HepG2 (cell line): Measurements from ENCODE around the gene CUL4A. TPM values are rescaled to one million over a fixed set of nuclear protein-coding genes. Genes with fewer than 3 reads are reported as not detected.

ENCODE experiments used
- ARID2 ChIP-seq: sonication (generic); formaldehyde crosslinking; IDR thresholded peaks from 2 replicates; pipeline ENCODE4 v1.8.1; 2022; ENCODE audit warnings: mild to moderate bottlenecking, missing genetic modification reagents, borderline replicate concordance
- FOXK2 ChIP-seq: fragments of 450-650 bp; IDR thresholded peaks from 2 replicates; pipeline ENCODE4 v1.6.1; 2016
- IKZF1 ChIP-seq: fragments of 450-650 bp; IDR thresholded peaks from 2 replicates; pipeline ENCODE4 v1.7.1; 2016
- JARID2 ChIP-seq: sonication (generic); formaldehyde crosslinking; IDR thresholded peaks from 2 replicates; pipeline ENCODE4 v1.8.1; 2023; ENCODE audit warnings: missing genetic modification reagents, inconsistent platforms; ENCODE audit not compliant: insufficient replicate concordance
- NCOA1 ChIP-seq: sonication (generic); formaldehyde crosslinking; IDR thresholded peaks from 2 replicates; pipeline ENCODE4 v1.9.0; 2021; ENCODE audit warnings: missing genetic modification reagents
- NR2F6 ChIP-seq, 2 experiments: IDR thresholded peaks; 2 replicates each; pipeline ENCODE4 v1.6.1; 2016; ENCODE audit warnings: antibody characterized with exemption in 1 of 2, mild to moderate bottlenecking in 1 of 2
- SIX4 ChIP-seq: sonication (generic); formaldehyde crosslinking; IDR thresholded peaks from 2 replicates; pipeline ENCODE4 v1.4.0; 2020; ENCODE audit warnings: missing genetic modification reagents
- ZNF33B ChIP-seq: sonication (generic); formaldehyde crosslinking; IDR thresholded peaks from 2 replicates; pipeline ENCODE4 v1.5.1; 2020; ENCODE audit warnings: mild to moderate bottlenecking, missing genetic modification reagents
- ZNF570 ChIP-seq: sonication (generic); formaldehyde crosslinking; IDR thresholded peaks from 2 replicates; pipeline ENCODE4 v1.4.0; 2020; ENCODE audit warnings: mild to moderate bottlenecking, missing genetic modification reagents, borderline replicate concordance
- ZNF761 ChIP-seq: sonication (generic); formaldehyde crosslinking; conservative IDR thresholded peaks from 2 replicates; pipeline ENCODE4 v1.4.0; 2020; ENCODE audit warnings: mild to moderate bottlenecking, missing genetic modification reagents
- polyA plus RNA-seq, 8 experiments: library from polyadenylated mRNA; depleted of rRNA in 3 of 8; stranded (reverse) in 7 of 8; unstranded in 1 of 8; fragments of >200 nt; fragmentation: Illumina TruSeq in 4 of 8; extraction: Trizol in 4 of 8; gene quantifications; 2 replicates each; pipeline versions ENCODE4 v1.2.1 to v1.2.3, GENCODE V29; 2011 to 2016; ENCODE audit warnings: low read depth in 4 of 8, missing spikeins in 1 of 8, mixed read lengths in 1 of 8; ENCODE audit not compliant: insufficient read depth in 1 of 8
- total RNA-seq, 5 experiments: library from RNA; depleted of rRNA; stranded (reverse); fragments of >200 nt; fragmentation: Illumina TruSeq; extraction: Trizol; gene quantifications; 2 replicates each; pipeline ENCODE4 v1.2.3, GENCODE V29; 2016; ENCODE audit warnings: low read depth in 1 of 5
- TF ChIP-seq, protein P1 (sequence below): sonication (generic); formaldehyde crosslinking; IDR thresholded peaks from 2 replicates; pipeline ENCODE4 v1.5.1; 2020; ENCODE audit warnings: missing genetic modification reagents, mild to moderate bottlenecking, borderline replicate concordance
- TF ChIP-seq, protein P2 (sequence below): sonication (generic); formaldehyde crosslinking; IDR thresholded peaks from 2 replicates; pipeline ENCODE4 v1.4.0; 2020; ENCODE audit warnings: missing genetic modification reagents
- TF ChIP-seq, protein P3 (sequence below): sonication (generic); formaldehyde crosslinking; IDR thresholded peaks from 2 replicates; pipeline ENCODE4 v1.5.0; 2020; ENCODE audit warnings: mild to moderate bottlenecking, missing genetic modification reagents, borderline replicate concordance
- TF ChIP-seq, protein P4 (sequence below): sonication (generic); formaldehyde crosslinking; IDR thresholded peaks from 2 replicates; pipeline ENCODE4 v1.8.1; 2022; ENCODE audit warnings: low read depth, mild to moderate bottlenecking, missing genetic modification reagents
- TF ChIP-seq, protein P5 (sequence below): fragments of 450-650 bp; IDR thresholded peaks from 2 replicates; pipeline ENCODE4 v1.6.1; 2016

CUL4A gene
- total and polyA plus RNA-seq, 2 of the 13 experiments (the other 11 are each of a cell fraction or from before 2014, with no cell fraction given): 51.2 to 75.3 TPM

DNA sequence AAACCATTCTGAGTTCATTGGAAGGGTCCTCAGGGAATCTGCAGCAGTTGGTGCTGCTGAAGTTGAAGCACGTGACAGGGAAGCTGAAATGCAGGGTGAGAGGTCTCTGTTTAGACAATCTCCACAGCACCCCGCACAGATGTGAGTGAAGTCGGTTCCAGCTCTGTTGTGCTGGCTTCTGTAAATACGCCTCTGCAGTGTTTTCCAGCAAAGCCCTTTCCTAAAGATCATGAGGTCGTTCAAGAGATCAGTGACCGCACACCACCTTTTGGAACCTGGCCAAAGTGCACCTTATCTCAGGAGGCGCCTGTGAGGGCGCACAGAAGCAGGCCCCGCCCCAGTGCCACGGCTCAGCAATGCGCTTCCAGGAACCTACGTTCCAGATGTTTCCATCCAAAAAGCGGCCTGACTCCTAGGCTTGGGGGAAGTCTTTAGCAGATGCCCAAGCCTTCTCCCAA is 10.8 kb downstream of the CUL4A start (continued):
- TF ChIP-seq, protein P1, sequence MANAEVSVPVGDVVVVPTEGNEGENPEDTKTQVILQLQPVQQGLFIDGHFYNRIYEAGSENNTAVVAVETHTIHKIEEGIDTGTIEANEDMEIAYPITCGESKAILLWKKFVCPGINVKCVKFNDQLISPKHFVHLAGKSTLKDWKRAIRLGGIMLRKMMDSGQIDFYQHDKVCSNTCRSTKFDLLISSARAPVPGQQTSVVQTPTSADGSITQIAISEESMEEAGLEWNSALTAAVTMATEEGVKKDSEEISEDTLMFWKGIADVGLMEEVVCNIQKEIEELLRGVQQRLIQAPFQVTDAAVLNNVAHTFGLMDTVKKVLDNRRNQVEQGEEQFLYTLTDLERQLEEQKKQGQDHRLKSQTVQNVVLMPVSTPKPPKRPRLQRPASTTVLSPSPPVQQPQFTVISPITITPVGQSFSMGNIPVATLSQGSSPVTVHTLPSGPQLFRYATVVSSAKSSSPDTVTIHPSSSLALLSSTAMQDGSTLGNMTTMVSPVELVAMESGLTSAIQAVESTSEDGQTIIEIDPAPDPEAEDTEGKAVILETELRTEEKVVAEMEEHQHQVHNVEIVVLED: no peak
- no peak for TF ChIP-seq ZNF33B (CRISPR knock-in tag)
- TF ChIP-seq ZNF761 (CRISPR knock-in tag): no peak
- TF ChIP-seq, protein P2, sequence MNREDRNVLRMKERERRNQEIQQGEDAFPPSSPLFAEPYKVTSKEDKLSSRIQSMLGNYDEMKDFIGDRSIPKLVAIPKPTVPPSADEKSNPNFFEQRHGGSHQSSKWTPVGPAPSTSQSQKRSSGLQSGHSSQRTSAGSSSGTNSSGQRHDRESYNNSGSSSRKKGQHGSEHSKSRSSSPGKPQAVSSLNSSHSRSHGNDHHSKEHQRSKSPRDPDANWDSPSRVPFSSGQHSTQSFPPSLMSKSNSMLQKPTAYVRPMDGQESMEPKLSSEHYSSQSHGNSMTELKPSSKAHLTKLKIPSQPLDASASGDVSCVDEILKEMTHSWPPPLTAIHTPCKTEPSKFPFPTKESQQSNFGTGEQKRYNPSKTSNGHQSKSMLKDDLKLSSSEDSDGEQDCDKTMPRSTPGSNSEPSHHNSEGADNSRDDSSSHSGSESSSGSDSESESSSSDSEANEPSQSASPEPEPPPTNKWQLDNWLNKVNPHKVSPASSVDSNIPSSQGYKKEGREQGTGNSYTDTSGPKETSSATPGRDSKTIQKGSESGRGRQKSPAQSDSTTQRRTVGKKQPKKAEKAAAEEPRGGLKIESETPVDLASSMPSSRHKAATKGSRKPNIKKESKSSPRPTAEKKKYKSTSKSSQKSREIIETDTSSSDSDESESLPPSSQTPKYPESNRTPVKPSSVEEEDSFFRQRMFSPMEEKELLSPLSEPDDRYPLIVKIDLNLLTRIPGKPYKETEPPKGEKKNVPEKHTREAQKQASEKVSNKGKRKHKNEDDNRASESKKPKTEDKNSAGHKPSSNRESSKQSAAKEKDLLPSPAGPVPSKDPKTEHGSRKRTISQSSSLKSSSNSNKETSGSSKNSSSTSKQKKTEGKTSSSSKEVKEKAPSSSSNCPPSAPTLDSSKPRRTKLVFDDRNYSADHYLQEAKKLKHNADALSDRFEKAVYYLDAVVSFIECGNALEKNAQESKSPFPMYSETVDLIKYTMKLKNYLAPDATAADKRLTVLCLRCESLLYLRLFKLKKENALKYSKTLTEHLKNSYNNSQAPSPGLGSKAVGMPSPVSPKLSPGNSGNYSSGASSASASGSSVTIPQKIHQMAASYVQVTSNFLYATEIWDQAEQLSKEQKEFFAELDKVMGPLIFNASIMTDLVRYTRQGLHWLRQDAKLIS (CRISPR knock-in tag): no peak
- no peak for TF ChIP-seq SIX4 (CRISPR knock-in tag)
- TF ChIP-seq, protein P3, sequence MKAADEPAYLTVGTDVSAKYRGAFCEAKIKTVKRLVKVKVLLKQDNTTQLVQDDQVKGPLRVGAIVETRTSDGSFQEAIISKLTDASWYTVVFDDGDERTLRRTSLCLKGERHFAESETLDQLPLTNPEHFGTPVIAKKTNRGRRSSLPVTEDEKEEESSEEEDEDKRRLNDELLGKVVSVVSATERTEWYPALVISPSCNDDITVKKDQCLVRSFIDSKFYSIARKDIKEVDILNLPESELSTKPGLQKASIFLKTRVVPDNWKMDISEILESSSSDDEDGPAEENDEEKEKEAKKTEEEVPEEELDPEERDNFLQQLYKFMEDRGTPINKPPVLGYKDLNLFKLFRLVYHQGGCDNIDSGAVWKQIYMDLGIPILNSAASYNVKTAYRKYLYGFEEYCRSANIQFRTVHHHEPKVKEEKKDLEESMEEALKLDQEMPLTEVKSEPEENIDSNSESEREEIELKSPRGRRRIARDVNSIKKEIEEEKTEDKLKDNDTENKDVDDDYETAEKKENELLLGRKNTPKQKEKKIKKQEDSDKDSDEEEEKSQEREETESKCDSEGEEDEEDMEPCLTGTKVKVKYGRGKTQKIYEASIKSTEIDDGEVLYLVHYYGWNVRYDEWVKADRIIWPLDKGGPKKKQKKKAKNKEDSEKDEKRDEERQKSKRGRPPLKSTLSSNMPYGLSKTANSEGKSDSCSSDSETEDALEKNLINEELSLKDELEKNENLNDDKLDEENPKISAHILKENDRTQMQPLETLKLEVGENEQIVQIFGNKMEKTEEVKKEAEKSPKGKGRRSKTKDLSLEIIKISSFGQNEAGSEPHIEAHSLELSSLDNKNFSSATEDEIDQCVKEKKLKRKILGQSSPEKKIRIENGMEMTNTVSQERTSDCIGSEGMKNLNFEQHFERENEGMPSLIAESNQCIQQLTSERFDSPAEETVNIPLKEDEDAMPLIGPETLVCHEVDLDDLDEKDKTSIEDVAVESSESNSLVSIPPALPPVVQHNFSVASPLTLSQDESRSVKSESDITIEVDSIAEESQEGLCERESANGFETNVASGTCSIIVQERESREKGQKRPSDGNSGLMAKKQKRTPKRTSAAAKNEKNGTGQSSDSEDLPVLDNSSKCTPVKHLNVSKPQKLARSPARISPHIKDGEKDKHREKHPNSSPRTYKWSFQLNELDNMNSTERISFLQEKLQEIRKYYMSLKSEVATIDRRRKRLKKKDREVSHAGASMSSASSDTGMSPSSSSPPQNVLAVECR (CRISPR knock-in tag): peak; percentile 77; the same call in 1 of the 2 replicates
- no peak for TF ChIP-seq NCOA1 (CRISPR knock-in tag)
- TF ChIP-seq NR2F6 (IDR thresholded peaks at IDR 0.05): peak; percentile 90
- peak; percentile 90 for TF ChIP-seq NR2F6 (CRISPR knock-in tag; IDR thresholded peaks at IDR 0.05)
- no peak for TF ChIP-seq FOXK2
- TF ChIP-seq IKZF1: no peak
- TF ChIP-seq, protein P4, sequence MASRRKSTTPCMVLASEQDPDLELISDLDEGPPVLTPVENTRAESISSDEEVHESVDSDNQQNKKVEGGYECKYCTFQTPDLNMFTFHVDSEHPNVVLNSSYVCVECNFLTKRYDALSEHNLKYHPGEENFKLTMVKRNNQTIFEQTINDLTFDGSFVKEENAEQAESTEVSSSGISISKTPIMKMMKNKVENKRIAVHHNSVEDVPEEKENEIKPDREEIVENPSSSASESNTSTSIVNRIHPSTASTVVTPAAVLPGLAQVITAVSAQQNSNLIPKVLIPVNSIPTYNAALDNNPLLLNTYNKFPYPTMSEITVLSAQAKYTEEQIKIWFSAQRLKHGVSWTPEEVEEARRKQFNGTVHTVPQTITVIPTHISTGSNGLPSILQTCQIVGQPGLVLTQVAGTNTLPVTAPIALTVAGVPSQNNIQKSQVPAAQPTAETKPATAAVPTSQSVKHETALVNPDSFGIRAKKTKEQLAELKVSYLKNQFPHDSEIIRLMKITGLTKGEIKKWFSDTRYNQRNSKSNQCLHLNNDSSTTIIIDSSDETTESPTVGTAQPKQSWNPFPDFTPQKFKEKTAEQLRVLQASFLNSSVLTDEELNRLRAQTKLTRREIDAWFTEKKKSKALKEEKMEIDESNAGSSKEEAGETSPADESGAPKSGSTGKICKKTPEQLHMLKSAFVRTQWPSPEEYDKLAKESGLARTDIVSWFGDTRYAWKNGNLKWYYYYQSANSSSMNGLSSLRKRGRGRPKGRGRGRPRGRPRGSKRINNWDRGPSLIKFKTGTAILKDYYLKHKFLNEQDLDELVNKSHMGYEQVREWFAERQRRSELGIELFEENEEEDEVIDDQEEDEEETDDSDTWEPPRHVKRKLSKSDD (CRISPR knock-in tag): 0 out of 2 replicates have a peak, but pooled peaks have one; percentile 43
- TF ChIP-seq, protein P5, sequence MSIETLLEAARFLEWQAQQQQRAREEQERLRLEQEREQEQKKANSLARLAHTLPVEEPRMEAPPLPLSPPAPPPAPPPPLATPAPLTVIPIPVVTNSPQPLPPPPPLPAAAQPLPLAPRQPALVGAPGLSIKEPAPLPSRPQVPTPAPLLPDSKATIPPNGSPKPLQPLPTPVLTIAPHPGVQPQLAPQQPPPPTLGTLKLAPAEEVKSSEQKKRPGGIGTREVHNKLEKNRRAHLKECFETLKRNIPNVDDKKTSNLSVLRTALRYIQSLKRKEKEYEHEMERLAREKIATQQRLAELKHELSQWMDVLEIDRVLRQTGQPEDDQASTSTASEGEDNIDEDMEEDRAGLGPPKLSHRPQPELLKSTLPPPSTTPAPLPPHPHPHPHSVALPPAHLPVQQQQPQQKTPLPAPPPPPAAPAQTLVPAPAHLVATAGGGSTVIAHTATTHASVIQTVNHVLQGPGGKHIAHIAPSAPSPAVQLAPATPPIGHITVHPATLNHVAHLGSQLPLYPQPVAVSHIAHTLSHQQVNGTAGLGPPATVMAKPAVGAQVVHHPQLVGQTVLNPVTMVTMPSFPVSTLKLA: no peak
- TF ChIP-seq JARID2 (CRISPR knock-in tag): no peak
- TF ChIP-seq ARID2 (CRISPR knock-in tag): no peak
- TF ChIP-seq ZNF570: no peak
